ENCODE data around the gene CACNB4. TPM values are rescaled to one million over a fixed set of nuclear protein-coding genes. Genes with fewer than 3 reads are reported as not detected.
A peak's percentile ranks its signal among the peaks of the same experiment; 100 is the strongest.

The CACNB4 gene
- total RNA-seq, 2 experiments from 2014 or later = 0.36 to 0.71 TPM

DNA sequence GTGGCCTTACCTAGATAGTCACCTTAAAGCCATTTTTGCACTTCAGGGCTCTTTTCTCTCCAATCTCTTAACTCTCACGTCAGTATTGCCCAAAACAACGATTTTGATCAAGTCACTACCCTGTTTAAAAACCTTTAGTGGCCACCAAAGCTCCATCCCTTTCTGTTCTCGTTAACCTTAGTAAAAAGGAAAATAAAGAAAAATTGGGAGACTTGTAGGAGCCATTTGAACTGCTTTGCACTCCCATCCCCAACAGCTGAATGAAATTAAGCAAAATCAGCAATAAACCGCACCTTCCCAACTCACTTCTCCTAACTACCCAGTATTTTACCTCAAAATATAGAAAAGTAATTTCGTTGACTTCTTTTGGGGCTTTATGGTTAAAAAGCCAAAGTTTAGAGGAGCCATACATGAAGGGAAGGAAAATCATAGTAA lies 269.9 kb downstream of the CACNB4 start:
- H3K9me3 Mint-ChIP-seq = no peaks in the 10 kb centered on the region
- H3K27me3 Mint-ChIP-seq = no peaks in the 10 kb centered on the region
- no peaks in the 10 kb centered on the region for H3K36me3 Mint-ChIP-seq
- H3K4me1 Mint-ChIP-seq = peaks cover 21% of the 10 kb centered on the region
- DNase-seq = no peak
- no peak for ATAC-seq (ENCODE audit: low read depth)
- H3K4me3 Mint-ChIP-seq = peak overlapping the region; percentile 86
- POLR2A ChIA-PET = interaction anchor here (1.4 to 1.6 kb wide), 2 partner anchors 12 to 192 kb away, joined by 5 read pairs; no protein-coding TSS in a partner anchor
- H3K27ac Mint-ChIP-seq = peak overlapping the region; percentile 94

DNA sequence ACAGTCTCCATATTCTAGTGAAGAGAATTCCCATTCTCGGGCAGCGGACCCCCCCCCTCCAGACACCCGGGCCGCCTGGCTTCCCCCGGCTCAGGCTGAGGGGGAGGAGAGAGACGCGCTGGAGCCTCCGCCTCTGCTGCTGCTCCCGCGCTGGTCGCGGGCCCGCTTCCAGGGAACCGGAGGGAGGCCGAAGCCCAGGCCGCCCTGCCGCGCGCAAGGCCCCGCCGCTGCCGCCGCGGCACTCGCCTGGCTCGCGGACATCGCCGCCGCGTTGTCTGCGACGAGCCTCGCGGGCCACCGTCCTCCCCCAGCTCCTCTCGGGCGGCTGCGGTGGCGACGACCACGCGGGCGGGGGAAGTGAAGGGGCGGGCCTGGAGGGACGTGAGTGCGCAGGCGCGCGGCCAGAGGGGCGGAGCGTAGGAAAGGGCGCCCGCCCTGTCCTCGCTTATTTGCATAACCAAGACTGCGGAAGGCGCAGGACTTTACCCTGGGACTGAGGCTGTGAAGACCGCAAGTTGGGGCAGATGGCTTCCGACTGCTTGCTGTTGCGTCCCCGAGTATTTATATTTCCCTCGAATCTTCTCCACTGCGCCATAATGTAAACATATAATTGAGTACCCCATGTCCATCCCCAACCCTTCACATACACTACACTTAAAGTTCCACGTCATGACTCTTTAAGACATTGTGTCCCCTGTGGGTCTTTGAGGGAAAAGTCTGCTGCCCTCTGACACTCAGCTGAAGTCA lies 270.5 kb downstream of the CACNB4 start, which contains the start of gene ARL5A:
Gene ARL5A, minus strand, starts transcription at position 279 of the 747 bp plus-strand sequence. Its CDS starts 245 bp downstream, at position 34.
- H3K4me1 Mint-ChIP-seq = peaks cover 25% of the 10 kb centered on the region
- no peaks in the 10 kb centered on the region for H3K27me3 Mint-ChIP-seq
- ATAC-seq (ENCODE audit: low read depth) (peak; percentile 96), DNase-seq (peak; percentile 99)
- POLR2A ChIA-PET = interaction anchor here (1.0 to 1.7 kb wide), 5 partner anchors 9 to 567 kb away, joined by 5 to 6 read pairs (median 5); partner anchors contain the start of gene RBM43
- no peaks in the 10 kb centered on the region for H3K9me3 Mint-ChIP-seq
- H3K27ac Mint-ChIP-seq = peak within 1 kb of the TSS; percentile 94
- peak within 1 kb of the TSS; percentile 94 for H3K4me3 Mint-ChIP-seq
- no peaks in the 10 kb centered on the region for H3K36me3 Mint-ChIP-seq

DNA sequence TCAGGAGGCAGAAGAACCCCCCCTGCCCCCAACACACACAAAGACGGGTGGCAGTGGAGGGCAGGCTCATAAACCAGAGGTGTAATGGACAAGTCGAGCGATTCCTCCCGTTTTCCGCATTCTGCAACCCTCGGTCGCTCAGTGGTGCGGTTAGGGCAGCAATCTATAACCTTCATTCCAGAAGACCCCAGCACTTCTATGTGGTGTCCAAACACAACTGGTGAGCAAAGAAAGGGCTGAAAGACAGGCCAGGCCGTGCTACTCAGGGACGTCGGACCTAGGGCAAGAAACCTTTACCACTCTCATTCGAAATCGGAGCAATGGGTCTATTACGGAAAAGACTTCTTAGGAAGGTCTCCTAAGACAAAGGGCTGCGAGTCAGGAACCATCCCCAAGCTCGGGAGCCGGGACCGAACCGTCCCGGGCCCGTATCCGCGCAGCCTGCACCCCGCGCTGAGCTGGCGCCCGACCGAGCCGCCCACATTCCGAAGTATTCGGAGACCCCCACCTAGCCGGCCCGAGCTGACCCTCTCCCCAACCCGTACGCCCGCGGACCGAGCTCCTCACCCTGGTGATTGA lies 271.2 kb downstream of the CACNB4 start:
- ATAC-seq (ENCODE audit: low read depth) (peak; percentile 32), DNase-seq (no peak)
- no peaks in the 10 kb centered on the region for H3K9me3 Mint-ChIP-seq
- peak overlapping the region; percentile 94 for H3K4me3 Mint-ChIP-seq
- POLR2A ChIA-PET = interaction anchor here (0.6 to 1.7 kb wide), 6 partner anchors 8 to 567 kb away, joined by 4 to 6 read pairs (median 5); partner anchors contain the start of gene RBM43
- H3K4me1 Mint-ChIP-seq = peaks cover 27% of the 10 kb centered on the region
- H3K27me3 Mint-ChIP-seq = no peaks in the 10 kb centered on the region
- H3K36me3 Mint-ChIP-seq = peaks cover 2% of the 10 kb centered on the region
- H3K27ac Mint-ChIP-seq = peak overlapping the region; percentile 86

DNA sequence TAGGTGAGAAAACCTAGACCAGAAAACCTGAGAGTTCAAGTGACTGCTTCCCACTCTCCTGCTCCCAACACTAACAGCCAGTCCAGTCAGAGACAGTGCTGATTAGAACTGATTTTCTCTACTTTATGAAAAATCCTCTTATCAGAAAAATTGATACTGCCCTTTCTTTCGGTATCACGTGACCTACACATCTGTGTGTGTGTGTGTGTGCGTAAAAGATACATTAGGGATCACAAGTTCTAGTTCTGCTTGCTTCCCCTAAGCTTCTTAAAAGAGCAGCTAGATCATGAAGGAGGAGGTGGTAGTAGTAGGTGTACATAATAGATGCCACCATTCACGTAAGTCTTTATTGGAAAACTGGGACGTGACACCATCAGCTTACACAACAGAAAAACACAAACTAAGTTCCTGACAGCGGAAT lies 272.1 kb downstream of the CACNB4 start:
- H3K4me1 Mint-ChIP-seq = peaks cover 29% of the 10 kb centered on the region
- peak overlapping the region; percentile 94 for H3K4me3 Mint-ChIP-seq
- peaks cover 7% of the 10 kb centered on the region for H3K36me3 Mint-ChIP-seq
- ATAC-seq (ENCODE audit: low read depth) (no peak), DNase-seq (no peak)
- POLR2A ChIA-PET = interaction anchor here (1.7 kb wide), 1 partner anchor 566 kb away, joined by 5 read pairs; the partner anchor contains the start of gene RBM43
- H3K27me3 Mint-ChIP-seq = no peaks in the 10 kb centered on the region
- H3K9me3 Mint-ChIP-seq = no peaks in the 10 kb centered on the region
- no peak overlapping the region for H3K27ac Mint-ChIP-seq

DNA sequence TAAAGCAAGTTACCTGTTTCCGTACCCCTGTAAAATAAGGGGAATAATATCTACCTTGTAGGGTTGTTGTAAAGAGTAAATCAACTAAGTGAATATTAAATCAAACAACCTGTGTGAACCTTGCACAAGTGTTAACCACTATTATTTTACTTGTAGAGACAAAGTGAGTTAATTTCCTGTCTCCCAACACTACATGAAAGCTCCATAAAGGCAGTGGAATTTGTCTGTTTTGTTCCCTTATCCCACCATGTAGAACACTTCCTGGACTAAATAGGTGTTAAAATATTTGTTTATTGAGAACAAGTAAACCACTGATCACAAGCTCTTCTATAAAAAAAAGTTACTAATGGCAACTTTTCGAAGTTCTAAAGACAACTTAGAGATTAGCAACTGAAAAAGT lies 274.0 kb downstream of the CACNB4 start:
- peaks cover 12% of the 10 kb centered on the region for H3K36me3 Mint-ChIP-seq
- peaks cover 35% of the 10 kb centered on the region for H3K4me1 Mint-ChIP-seq
- ATAC-seq (ENCODE audit: low read depth) = no peak
- POLR2A ChIA-PET = no interaction called here
- no peaks in the 10 kb centered on the region for H3K27me3 Mint-ChIP-seq
- no peak overlapping the region for H3K27ac Mint-ChIP-seq
- H3K9me3 Mint-ChIP-seq = no peaks in the 10 kb centered on the region
- H3K4me3 Mint-ChIP-seq = no peak overlapping the region
- no peak for DNase-seq

DNA sequence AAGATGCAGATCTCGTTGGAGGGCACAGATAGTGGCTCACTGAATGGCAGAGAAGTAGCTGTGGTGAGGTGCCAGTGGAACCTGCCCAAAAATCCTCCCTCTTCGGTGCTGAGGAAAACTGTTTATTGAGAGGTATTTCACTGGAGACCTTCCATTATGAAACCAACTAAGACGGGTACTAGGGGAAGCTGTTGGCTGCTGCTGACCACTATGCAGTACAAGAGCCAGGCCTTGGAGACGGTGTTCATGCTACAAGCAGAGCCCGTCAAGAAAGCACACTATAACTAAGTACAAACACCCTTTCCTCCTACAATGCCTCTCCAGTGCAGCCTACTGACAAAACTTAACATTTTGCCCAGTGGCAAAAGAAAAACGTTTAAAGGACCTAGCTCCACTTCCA lies 275.2 kb downstream of the CACNB4 start:
- ATAC-seq (ENCODE audit: low read depth) = no peak
- Mint-ChIP-seq H3K27ac (no peak overlapping the region), H3K4me3 (no peak overlapping the region), H3K27me3 (no peaks in the 10 kb centered on the region), H3K9me3 (no peaks in the 10 kb centered on the region), H3K4me1 (peaks cover 33% of the 10 kb centered on the region), H3K36me3 (peaks cover 15% of the 10 kb centered on the region)
- no peak for DNase-seq
- POLR2A ChIA-PET = no interaction called here

DNA sequence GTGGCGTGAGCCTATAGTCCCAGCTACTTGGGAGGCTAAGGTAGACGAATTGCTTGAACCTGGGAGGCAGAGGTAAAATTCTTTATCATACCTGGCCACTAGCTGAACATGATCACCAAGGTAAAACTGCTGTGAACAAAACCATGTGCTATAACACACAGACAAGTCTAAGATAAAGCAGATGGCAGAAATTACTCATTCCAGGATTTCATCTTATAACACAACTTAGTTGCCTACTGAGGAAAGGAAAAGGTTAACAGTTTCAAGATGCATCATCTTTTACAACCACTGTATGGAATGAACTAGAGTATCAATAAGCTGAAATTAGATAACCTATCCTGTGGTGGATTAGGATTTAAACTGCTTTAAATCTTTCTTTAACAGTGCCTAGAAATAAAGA lies 278.9 kb downstream of the CACNB4 start:
- Mint-ChIP-seq H3K9me3 (no peaks in the 10 kb centered on the region), H3K27ac (no peak overlapping the region), H3K4me1 (peaks cover 20% of the 10 kb centered on the region), H3K4me3 (no peak overlapping the region), H3K27me3 (no peaks in the 10 kb centered on the region), H3K36me3 (peaks cover 32% of the 10 kb centered on the region)
- ATAC-seq (ENCODE audit: low read depth) (no peak), DNase-seq (no peak)
- POLR2A ChIA-PET = interaction anchor here (1.2 kb wide), 1 partner anchor 8 kb away, joined by 6 read pairs; the partner anchor contains the start of gene ARL5A

DNA sequence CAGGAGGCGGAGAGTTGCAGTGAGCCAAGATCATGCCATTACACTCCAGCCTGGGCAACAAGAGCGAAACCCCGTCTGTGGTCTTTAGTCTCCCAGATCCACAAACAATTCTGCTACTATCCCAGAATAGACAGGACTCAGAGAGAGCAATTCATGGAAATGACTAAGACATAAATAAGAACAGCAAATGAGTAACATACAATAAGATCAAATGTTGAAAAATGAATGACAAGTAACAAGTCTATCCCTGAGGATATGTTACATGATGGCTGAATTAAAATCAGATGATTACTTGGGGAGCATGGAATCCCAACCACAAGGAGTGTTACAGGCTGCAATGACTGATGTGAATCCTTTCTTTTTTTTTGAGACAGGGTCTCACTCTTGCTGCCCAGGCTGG lies 280.9 kb downstream of the CACNB4 start:
- H3K9me3 Mint-ChIP-seq = peaks cover under 1% of the 10 kb centered on the region
- peaks cover 41% of the 10 kb centered on the region for H3K36me3 Mint-ChIP-seq
- H3K27me3 Mint-ChIP-seq = no peaks in the 10 kb centered on the region
- H3K4me1 Mint-ChIP-seq = peaks cover 16% of the 10 kb centered on the region
- H3K27ac Mint-ChIP-seq = no peak overlapping the region
- POLR2A ChIA-PET = no interaction called here
- no peak overlapping the region for H3K4me3 Mint-ChIP-seq
- no peak for DNase-seq
- no peak for ATAC-seq (ENCODE audit: low read depth)

DNA sequence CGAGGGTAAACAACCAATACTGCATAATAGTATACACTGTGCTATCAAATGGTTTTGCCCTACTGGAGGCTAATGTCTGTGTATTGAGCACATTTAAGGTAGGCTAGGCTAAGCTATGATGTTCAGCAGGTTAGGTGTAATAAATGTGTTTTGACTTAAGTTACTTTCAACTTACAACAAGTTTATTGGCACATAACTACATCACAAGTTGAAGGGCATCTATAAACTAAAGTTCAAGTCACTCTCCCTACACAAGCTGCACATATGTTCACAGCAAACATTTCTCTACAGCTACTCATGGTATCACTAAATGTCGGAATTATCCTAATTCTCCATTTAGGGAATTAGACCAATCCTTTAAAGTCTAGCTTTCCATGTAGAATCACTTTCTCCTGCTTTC lies 282.0 kb downstream of the CACNB4 start:
- Mint-ChIP-seq H3K27me3 (no peaks in the 10 kb centered on the region), H3K9me3 (peaks cover 1% of the 10 kb centered on the region), H3K4me3 (no peak overlapping the region), H3K27ac (no peak overlapping the region), H3K36me3 (peaks cover 42% of the 10 kb centered on the region), H3K4me1 (peaks cover 14% of the 10 kb centered on the region)
- DNase-seq (no peak), ATAC-seq (ENCODE audit: low read depth) (no peak)
- POLR2A ChIA-PET = interaction anchor here (1.7 kb wide), 1 partner anchor 11 kb away, joined by 5 read pairs; the partner anchor contains the start of gene ARL5A

DNA sequence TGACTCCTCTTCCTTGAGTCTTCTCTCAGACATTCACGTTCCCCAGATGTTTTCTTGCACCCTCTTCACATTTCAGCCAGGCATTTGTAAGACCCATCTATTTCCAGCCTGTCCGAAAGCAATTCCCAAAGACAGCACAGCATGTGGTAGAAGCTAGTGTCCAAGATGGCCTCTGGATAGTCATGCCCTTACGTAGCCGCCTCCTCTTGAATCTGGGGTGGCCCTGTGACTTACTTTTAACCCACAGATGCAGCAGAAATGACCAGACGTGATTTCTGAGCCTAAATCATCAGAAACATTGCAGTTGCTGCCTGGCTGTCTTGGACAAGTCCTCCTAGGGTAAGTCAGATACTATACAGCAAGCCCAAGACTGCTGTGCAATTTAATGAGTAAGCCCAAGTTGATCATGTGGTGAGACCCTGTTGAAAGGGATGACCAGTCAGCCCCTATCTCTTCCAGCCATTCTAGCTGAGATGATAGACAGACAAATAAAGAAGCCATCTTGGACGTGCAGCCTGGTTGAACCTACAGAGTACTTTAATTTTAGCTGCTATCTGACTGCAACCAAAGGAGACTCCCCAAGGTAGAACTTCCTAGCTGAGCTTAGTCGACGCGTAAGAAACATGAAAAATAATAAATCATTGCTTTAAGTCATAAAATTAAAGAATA lies 282.9 kb downstream of the CACNB4 start:
- H3K27ac Mint-ChIP-seq = no peak overlapping the region
- peaks cover 1% of the 10 kb centered on the region for H3K9me3 Mint-ChIP-seq
- DNase-seq (no peak), ATAC-seq (ENCODE audit: low read depth) (no peak)
- POLR2A ChIA-PET = interaction anchor here (1.7 kb wide), 1 partner anchor 12 kb away, joined by 5 read pairs; the partner anchor contains the start of gene ARL5A
- H3K4me3 Mint-ChIP-seq = no peak overlapping the region
- peaks cover 45% of the 10 kb centered on the region for H3K36me3 Mint-ChIP-seq
- H3K27me3 Mint-ChIP-seq = no peaks in the 10 kb centered on the region
- peaks cover 12% of the 10 kb centered on the region for H3K4me1 Mint-ChIP-seq

DNA sequence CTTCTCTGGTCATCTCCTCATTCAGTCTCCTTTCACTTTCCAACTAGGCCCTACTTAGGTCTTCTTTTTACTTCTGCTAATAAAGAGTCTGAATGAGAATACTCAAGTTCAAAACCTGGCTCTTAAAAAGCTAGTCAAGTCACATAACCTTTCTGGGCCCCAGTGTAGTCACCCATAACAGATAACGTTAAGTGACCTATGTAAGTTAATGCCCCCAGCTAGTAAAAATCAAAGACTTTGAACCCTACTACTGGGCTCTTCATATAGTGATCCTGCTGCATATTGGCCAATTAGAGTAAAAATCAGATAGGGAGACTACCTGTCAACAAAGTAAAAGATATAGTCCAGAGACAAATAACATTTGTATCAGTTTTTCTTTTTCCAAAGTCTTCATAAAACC lies 288.4 kb downstream of the CACNB4 start:
- POLR2A ChIA-PET = no interaction called here
- Mint-ChIP-seq H3K4me3 (no peak overlapping the region), H3K4me1 (peaks cover 6% of the 10 kb centered on the region), H3K36me3 (peaks cover 34% of the 10 kb centered on the region), H3K27me3 (no peaks in the 10 kb centered on the region), H3K9me3 (peaks cover 1% of the 10 kb centered on the region), H3K27ac (no peak overlapping the region)
- DNase-seq = no peak
- ATAC-seq (ENCODE audit: low read depth) = no peak

DNA sequence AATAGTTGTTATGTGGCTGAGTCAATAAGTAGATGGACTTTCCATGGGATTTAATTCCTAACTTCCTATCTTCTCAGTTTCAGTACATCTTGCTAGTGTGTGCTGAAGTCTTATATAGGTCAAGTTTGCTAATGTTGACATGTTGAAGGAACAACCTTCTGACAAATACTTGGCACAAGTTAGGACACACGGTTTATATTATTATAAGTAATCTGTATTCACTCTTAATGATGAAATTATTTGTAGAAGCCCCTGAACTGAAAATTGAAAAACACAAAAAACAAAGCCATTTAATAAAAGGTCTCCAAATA lies 289.8 kb downstream of the CACNB4 start:
- Mint-ChIP-seq H3K4me1 (peaks cover 4% of the 10 kb centered on the region), H3K27me3 (no peaks in the 10 kb centered on the region), H3K9me3 (peaks cover 1% of the 10 kb centered on the region), H3K27ac (no peak overlapping the region), H3K36me3 (peaks cover 29% of the 10 kb centered on the region), H3K4me3 (no peak overlapping the region)
- ATAC-seq (ENCODE audit: low read depth) (no peak), DNase-seq (no peak)
- POLR2A ChIA-PET = no interaction called here

DNA sequence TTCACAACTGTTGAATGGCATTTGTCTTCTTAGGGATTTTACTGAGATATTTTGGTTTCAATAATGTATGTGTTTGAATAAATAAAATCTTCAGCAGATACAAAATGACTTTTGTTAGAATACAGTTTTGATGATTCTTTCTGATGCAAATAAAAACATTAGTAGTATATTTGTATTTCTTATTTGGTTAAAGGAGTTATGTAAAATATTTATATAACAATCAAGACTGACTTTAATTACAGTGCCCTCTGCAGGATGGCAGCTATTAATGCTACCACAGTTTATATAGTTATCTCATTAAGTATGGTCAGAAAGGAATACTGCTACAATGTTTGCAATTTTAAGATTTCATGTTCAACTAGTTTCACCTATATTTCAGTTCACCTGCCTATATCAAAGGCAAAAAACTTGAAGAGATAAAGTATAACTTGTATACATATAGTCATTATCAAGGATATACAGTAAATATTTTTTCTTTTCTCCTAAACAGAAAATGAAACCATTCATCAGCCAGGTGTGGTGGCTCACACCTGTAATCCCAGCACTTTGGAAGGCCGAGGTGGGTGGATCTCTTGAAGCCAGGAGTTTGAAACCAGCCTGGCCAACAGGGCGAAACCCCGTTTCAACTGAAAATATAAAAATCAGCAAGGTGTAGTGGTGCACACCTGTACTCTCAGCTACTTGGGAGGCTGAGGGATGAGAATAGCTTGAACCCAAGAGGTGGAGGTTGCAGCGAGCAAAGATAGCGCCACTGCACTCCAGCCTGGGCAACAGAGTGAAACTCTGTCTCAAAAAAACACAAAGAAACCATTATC lies 290.4 kb downstream of the CACNB4 start:
- ATAC-seq (ENCODE audit: low read depth) (no peak), DNase-seq (no peak)
- H3K27ac Mint-ChIP-seq = no peak overlapping the region
- no peaks in the 10 kb centered on the region for H3K27me3 Mint-ChIP-seq
- POLR2A ChIA-PET = no interaction called here
- H3K36me3 Mint-ChIP-seq = peaks cover 30% of the 10 kb centered on the region
- H3K4me3 Mint-ChIP-seq = no peak overlapping the region
- peaks cover 4% of the 10 kb centered on the region for H3K4me1 Mint-ChIP-seq
- peaks cover 1% of the 10 kb centered on the region for H3K9me3 Mint-ChIP-seq

Data from activated naive CD8-positive, alpha-beta T cell treated with anti-CD3 and anti-CD28 coated beads, Interleukin-2, amount 10 ng/mL, durations not matched to agents 7 days and 5 days (primary cell).